Germinal center (tissue), 1 donor: ENCODE data around the gene TRANK1.
"Not testable (repeated sequence)": the region's sequence is repeated elsewhere in the genome, so short reads cannot be mapped to it uniquely, and the experiment has no call there.

Experiments used
- DNase-seq: peaks from one replicate; pipeline ENCODE4 v3.0.0; 2012; ENCODE audit warnings: mixed read lengths, low spot score

TRANK1 gene

GRCh38 chr3:36957063-36957462 is 12.2 kb upstream of the TRANK1 start:
- no peak for DNase-seq

DNA sequence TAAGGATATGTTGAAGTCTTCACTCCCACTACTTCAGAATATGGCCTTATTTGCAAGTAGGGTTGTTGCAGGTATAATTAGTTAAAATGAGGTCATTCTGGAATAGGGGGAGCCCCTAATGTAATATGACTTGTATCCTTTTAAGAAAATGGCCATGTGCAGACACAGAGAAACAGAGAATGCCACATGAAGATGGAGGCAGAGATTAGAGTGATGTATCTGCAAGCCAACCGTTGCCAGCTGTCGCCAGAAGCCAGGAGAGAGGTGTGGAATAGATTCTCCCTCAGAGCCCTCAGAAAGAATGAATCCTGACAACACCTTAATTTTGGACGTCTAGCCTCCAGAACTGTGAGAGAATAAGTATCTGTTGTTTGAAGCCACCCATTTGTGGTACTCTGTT is 11.3 kb upstream of the TRANK1 start:
- no peak for DNase-seq

- DNase-seq = no peak
Observed at GRCh38 chr3:36954452-36955134, 9.7 kb upstream of the TRANK1 start.

GRCh38 chr3:36947814-36948213 is 3.0 kb upstream of the TRANK1 start:
- not testable (repeated sequence) for DNase-seq

- DNase-seq = no peak
Observed at GRCh38 chr3:36945333-36945980, 603 bp upstream of the TRANK1 start.

GRCh38 chr3:36944012-36944640 is 728 bp downstream of the TRANK1 start:
- DNase-seq = peak; percentile 73

GRCh38 chr3:36943601-36944000 is 1.3 kb downstream of the TRANK1 start:
- DNase-seq = no peak

GRCh38 chr3:36942638-36943248 is 2.1 kb downstream of the TRANK1 start:
- no peak for DNase-seq

GRCh38 chr3:36941658-36942057 is 3.2 kb downstream of the TRANK1 start:
- no peak for DNase-seq

DNA sequence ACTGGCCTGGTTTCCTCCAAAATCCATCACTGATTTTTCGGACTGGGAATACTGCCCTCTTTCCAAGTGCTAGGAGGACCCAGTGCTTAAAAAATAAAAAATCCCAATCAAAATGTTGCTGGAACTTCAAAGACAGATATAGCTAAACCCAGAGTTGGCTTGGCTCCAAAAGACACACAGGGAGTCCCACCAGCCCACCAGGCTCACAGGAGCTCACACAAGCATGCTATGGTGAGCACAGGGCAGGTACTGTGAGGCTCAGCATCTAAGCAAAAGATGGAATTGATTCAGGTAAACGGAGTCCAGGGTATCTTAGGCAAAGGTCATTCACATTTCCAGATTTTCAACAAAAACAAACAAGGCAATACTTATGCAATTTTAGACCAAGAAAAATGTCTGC is 3.7 kb downstream of the TRANK1 start:
- no peak for DNase-seq

DNA sequence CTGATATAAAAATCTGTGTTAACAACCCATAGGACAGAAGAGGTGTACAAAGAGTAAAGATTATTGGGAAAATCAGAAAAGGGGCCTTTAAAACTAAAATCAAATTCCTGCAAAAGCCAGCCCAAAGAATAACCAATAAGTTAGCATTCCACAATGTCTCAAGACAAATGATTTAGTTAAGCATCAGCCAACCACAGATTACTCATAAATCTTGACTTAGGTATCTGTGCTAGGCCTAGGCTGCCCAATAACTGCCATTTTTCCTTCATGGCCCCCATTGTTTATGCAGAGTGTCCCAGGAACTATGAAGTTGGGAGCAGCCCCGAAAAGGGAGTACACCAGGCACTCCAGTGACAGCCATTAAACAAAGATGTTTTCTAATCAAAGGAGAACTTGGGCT is 7.4 kb downstream of the TRANK1 start:
- no peak for DNase-seq

GRCh38 chr3:36933540-36934296 is 11.1 kb downstream of the TRANK1 start:
- no peak for DNase-seq

DNA sequence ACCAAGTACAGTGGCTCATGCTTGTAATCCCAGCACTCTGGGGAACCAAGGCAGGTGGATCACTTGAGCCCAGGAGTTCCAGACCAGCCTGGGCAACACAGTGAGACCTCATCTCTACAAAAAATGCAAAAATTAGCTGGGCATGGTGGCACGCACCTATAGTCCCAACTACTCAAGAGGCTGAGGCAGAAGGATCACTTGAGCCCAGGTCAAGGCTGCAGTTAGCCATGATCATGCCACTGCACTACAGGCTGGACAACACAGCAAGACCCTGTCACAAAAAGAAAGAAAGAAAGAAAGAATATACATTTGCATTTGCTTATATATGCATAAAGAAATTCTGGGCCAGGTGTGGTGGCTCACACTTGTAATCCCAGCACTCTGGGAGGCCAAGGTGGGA is 13.4 kb downstream of the TRANK1 start:
- DNase-seq = not testable (repeated sequence)

- DNase-seq = no peak
Observed at GRCh38 chr3:36928220-36928619, 16.6 kb downstream of the TRANK1 start.

DNA sequence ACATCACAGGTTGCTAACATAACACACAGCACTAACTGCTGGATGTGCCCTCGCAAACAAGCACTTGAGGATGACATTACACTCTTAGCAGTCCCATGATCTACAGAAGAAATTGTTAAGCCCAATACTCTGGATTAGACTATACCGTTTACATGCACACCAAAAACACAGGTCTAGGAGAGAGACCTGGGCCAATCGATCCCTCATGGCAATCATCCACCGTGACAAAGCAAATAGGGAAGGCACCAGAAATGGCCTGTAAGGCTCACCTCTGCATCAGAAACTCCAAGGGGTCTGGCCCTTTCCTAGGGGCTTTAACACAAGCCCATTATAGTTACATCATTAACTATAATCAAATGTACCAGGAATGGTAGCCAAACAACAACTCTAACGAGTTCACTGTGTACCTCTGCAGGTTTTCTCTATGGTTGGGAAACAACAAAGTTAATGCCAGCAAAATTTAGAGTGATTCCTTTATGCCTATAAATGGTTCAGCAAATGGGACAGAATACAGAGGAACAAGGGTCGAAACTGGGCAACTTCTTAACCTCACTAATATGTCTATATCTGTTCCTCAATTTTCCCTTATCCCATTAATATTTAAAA is 18.5 kb downstream of the TRANK1 start:
- no peak for DNase-seq

DNA sequence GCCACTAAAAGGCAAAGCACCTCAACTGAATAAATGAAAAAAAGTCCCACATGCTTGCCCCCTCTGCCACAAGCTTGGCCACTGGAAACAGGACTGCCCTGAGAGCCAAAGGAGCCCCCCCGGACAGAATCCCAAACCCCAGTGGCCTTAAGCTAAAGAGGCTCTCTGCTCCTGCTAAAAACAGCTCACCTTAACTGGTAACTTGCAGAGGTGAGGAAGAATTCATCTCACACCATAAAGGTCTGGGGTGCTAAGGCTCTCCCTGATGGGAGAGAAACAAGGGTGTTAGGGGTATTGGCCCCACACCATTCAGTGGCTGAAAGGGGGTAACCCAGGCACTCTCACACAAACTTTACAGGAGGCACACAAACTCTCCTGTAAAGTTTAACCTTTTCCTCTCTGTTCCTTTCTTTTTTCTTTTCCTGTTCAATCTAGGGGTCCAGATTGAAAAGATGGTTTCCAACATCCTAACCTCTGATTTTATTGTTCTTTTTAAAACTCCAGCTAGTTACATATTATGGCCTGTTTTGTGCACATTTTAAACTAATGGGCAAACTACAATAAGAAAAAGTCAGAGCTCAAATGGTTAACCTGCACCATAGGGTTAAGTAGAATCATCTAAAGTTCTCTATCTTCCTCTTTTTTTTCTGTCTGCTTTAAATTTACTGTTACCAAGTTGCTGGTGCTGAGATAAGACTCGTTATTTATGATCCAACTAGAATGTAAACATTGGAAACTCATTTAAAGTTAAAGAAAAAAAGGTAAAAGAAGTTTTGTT is 19.9 kb downstream of the TRANK1 start:
- DNase-seq = no peak

DNA sequence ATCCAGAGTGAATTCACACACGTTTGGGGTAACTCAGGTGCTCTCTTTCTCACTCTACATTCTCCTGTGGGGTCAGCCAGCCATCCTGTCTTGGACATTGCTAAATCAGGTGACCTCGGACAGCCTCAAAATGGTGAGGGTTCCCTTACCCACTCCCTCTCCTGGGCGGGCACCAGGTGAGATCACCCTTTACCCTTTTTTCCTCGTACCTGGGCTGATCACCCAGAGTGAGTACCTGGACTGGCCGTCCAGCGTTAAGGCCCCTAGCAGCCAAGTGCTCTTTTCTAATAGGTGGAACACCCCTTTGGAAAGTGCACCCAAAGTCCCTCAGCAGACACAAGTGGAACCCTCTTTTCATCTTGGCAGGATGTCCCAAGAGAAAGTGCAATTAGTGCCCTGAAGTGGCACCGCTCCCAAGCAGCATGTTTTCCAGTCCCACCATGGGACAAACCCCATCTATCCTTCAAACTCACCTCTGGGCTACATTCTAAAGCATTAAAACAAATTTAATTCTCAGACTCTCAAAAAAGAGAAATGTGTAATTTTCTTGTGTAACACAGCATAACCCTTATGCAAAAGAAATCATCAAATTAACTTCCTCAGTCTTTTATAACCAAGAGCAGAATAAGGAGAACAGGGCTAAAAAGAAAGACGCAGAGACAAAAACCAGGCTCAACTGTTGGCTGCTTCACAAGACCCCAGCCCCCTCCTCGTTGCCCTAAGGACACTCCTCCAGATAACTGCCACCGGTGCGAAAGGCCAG is 20.7 kb downstream of the TRANK1 start:
- DNase-seq = no peak

DNA sequence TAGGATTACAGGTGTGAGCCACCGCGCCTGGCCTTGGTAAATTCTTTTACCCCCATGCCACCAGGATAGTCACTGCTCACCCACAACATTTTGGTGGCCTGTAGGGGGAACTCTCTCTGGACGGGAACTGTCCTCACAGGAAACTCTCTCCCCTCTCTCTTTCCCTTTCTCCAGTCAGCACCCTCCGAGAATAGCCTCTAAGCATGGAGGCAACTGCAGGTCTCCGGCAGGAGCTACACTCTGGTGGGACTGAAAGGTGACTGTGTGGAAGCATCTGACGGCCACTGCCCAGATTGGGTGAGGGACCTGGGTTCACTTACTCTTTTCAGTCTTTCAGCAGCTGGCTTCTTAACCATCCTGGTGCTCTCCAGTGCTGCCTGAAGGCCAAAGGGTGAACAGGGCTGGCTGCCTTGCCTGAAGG is 21.3 kb downstream of the TRANK1 start:
- no peak for DNase-seq

GRCh38 chr3:36920884-36921567 is 23.8 kb downstream of the TRANK1 start:
- no peak for DNase-seq
